IPS DF 4.7 (cell line): ENCODE measurements around the gene FAM25G.
"Not testable (repeated sequence)": the region's sequence is repeated elsewhere in the genome, so short reads cannot be mapped to it uniquely, and the experiment has no call there.

Experiments used
- DNase-seq: peaks from one replicate; pipeline ENCODE4 v3.0.0-alpha.2; 2013; ENCODE audit warnings: low spot score; ENCODE audit errors: extremely low read depth

FAM25G gene

DNA sequence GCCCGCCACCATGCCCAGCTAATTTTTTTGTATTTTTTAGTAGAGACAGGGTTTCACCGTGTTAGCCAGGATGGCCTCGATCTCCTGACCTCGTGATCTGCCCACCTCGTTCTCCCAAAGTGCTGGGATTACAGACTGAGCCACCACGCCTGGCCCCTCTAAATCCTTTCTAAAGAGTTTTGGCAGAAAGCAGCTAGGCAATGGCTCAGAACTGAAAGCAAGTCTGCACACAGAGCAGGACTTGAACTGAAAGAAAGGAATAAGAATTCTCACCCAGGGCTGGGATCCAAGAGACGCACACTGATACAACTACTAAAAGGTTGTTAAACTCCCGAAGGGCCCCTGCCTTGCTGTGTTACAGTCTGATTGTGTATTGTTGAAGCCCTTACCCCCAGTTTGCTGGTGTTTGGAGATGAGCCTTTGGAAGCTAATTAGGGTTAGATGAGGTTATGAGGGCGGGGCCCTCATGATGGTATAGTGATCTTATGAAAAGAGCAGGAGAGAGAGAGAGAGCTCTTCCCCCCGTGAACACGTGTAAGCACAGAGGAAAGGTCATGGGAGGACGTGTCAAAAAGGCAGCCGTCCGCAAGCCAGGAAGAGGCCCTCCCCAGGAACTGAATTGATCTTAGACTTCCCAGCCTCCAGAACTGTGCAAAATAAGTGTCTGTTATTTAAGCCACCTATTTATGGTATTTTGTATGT, 26.1 kb downstream of the FAM25G start:
- DNase-seq: not testable (repeated sequence)

DNA sequence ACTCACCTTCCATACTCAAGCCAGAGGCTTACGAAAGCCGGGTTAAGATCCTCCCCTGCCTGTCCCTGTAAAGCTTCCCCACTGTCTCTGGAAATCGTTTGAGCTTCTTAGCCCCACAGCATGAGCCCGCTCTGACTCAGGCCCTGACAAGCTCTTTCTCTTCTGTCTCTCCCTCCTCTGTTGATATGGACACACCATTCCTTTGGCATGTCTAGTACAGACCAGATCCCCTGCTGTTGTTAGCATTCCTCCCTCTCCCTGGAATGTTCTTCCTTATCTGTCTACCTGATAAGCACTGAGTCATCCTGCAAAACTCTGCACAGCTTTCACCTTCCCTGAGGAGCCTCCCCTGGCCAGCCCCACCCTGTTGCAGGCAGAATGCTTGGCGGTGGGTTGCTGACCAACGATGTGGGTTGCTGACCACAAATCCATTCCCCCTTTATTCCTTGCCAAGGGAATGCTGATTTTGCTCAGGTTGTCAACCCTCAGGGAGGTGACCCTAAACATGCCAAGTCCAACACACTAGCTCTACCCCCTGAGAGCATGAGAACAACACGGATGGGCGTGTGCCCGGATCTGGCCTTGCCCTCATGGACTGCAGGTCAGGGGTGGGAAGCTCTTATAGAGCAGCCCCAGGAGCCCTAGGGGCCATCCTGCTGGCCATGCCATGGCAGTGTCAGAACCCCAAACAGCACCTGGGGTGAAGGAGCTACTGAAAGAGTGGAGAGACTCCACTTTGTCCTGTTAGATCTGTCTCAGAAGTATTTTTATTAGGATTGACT, 28.7 kb downstream of the FAM25G start:
- DNase-seq: not testable (repeated sequence)

DNA sequence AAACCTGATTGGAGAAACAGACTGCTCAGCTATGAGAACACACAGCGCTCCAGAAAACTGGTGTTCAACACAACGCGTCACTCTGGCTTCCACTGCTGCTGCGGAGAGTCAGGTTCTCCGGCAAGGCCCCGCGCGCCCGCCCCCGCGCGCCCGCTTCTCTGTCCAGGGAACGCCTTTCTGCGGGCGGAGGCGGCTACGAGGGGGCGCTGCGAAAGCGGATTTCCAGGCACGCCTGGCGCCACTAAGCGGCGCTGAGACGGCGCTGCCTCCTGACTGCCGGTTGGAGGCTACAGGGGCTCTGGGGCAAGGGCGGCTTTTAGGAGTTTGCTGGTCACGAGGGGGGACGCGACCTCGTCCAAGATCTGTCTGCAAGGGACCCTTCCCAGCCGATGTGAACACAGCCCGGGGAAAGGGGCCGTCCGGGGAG, 30.2 kb downstream of the FAM25G start:
- not testable (repeated sequence) for DNase-seq

DNA sequence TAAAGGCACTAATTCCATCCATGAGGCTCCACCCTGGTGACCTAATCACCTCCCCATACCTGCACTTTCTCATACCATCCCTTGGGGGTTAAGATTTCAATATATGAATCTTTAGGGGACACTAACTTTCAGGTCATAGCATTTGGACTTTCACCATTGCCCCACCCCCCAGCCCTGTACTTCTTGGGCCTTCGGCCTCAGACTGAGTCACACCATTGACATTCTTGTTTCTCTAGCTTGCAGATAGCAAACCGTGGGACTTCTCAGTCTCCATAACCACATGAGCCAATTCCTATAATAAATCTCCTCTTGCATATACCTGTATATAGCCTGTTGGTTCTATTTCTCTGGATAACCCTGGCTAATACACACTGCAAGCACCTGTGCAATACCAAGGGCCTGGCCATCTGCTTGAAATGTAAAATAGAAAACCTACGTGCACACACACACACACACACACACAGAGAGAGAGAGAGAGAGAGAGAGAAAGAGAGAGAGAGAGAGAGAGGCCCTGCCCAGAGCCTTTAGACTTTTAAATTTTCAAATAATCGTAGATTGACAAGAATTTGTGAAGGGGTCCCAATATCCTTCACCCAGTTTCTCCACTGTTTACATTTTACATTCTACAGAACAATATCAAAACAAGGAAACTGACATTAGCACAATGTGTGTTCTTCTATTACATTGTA, 32.9 kb downstream of the FAM25G start:
- no peak for DNase-seq

DNA sequence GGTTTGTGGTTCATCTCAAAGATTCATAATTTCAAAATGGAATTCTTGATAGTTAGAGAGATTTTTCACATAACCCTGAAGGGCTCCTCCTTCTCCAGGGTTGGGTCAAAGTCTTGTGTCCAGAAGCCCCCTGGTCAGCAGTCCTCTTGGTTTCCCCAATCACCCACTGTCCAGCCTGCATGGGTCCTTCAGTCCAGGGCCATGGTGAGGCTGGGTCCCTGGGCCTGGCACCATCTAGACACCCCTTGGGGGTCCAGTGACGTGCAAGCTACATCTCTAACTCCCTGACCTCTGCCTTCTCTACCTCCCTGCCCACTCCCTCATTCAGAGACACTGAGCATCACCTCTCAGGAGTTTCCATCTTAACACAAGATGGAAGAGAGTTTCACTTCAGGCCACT, 33.7 kb downstream of the FAM25G start:
- DNase-seq: no peak

DNA sequence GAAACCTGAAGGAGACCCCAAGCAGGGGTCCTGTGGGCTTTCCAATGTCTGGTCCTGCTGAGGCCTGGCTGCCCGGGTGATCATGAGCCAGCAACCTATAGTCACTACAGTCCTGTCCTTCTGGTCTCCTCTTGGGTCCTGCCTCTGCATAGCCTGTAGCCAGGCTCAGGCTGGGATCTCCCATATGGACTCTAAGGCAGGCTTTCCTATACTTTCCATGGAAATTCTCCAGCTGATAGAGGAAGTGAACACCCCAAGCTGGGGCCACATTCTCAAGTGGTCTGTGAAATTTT, 34.0 kb downstream of the FAM25G start:
- DNase-seq: no peak

DNA sequence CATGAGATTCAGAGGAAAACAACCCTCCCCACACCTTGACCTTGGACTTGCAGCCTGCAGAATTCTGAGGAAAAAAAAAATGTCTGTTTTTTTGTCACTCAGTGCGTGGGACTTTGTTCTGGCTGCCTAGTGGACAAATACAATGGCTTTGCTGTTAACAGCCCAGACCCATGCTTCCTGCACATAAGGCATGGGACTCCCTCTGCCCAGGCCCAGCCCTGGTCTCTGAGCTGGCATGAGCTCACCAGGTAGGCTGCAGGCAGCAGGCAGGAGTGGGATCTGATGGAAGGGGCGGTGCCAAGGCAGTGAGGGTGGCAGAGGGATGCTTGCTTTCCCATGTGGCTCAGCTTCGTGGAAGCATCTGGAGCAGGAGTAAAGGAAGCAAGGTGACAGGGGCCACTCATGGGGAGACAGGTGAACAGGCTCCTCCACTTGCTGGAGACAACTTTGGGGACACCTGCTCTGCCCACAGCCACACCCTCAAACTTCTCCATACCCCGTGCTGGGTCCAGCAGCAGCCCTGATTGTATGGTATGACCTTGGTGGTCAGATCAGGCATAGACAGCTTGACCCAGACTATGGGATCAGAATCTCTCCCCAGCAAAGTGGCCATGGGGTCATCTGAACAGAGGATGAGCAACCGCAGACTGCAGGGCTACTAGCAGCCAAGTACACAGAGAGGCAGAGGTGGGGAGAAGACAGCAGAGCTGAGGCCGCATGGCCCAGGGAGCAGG, 34.5 kb downstream of the FAM25G start:
- no peak for DNase-seq

DNA sequence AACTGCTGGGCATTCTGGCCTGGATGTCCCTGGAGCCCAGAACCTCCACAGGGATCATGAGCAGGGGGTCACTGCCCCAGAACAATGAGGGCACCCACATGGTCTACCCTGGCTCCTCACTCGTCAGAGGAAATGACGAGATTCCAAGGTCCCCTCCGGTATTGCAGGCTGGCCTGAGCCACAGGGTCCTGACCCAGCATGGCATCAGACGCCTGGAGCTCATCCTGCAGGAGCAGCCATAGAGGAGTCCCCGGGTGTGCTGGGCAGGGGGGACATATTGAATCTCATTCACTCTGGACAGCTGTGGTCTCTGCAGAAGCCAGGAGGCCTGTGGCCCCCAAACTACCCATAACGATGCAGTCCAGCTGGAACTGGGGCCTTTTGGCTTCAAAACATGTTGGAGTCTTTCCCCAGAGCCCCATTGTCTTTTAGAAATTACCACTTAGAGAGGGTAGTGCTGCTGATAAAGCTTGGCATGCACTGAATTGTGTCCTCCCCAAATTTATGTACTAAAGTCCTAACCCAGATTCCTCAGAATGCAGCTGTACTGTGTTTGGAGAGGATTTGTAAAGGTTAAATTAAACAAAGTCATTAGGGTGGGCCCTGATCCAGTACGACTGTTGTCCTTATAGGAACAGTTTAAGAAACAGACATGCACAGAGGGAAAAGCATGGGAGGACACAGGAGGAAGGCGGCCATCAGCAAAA, 35.3 kb downstream of the FAM25G start:
- DNase-seq: no peak

DNA sequence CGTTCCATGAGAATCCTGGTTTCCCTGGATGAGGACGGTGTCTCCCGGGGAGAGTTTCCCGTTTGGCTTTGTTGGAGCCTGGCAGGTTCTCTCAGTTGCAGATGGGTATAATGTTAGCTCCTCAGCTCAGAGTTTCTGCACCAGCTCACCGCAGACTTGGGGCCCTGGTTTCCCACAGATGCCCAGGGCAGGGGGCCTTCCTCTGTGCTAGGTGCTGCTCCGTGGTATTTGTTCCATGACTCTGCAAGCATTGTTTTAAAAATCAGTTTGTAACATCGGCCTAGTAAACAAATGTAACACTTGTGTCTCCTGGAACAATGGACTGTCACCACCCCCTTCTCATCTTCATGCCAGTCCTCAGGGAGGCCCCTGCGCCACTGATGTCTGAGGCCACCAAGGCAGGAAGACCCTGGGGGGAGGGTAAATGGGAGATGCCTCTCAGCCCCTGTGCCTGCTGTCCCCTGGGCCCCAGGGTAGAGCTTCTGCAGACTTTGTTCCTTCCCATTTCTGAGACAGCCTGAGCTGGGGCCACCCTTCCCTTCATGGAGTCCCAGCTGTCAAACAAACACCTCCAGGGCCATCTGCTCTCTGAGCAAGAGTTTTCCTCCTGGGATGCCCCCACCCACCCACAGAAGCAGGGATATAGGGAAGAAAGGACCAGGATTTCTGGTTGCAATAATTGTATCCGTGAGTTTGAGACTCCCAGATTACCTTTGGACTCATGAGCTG, 36.0 kb downstream of the FAM25G start:
- not testable (repeated sequence) for DNase-seq

DNA sequence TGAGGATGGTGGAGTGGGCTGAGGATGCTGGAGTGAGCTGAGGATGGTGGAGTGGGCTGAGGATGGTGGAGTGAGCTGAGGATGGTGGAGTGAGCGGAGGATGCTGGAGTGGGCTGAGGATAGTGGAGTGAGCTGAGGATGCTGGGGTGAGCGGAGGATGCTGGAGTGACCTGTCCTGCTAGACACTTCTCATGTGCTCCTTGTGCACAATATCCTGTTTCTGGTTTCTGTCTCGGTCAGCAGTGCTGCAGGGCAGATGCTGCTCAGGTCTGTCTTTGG, 36.8 kb downstream of the FAM25G start:
- no peak for DNase-seq

DNA sequence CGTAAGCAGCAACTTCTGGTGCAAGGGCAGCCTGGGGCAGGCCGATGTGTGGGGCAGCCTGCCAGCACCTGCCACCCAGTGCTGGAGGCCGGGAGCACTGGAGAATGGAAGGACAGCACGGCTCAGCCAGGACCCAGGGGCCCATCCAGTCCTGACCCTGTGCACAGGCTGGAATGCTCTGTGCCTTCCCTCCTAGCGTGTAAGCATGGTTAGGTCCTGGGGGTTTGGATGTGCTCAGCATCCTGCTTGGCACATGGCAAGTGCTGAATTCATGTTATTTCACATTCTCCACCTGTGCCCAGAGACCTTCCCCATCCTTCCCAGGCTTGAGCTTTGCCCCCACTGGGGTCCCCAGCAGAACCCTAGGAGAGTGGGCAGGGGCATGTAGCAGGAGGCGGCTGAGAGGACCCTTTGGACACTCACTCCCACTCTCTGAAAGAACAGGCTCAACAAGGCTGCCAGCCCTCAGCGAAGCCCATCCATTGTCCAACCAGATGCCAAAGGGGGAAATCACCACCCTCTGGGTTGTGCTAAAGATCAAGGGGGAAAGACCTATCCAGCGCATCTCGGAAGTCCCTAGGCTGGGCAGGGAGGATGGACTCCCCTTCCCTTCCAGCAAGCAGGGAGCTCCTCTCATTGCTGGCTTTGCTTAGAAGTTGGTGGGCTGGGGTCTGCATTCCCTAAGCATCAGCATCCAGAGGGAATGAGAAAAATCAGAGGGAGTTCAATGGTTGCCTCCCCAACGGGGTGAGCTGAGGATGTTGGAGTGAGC, 37.3 kb downstream of the FAM25G start:
- no peak for DNase-seq

DNA sequence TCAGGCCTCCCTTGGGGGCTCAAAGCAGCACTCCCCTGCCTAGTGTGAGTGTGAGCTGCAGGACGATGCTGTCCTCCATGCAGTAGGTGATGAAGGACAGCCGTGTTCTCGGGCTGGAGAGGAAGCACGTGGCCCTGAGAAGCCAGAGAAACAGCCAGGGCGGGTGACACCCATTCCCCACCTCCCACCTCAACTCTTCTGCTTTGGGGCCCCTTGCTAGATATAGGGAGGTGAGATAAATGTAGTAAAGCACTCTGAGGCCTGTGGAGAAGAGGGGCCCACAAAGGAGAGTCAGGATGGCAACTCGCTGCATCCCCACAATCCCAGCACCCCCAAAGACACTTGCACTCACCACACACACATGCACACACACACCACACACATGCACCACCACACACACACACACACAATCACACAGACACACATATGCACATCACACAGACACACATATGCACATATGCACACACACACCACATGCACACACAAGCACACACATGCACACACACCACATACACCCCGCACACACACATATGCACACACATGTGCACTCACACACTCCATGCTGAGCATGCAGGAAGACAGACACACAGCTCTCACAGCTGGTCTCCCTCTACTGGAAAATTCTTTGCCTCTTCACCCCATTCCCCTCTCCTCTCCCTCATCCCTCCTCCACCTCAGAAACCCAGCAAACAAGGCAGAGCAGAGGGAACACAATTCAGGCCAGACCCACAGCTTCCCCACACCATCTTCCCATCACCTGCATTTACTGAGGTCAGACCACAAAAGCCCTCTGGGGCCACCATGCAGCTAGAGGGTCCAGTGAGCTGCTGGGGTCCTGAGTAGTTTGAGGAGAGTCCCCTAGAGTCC, 38.1 kb downstream of the FAM25G start:
- DNase-seq: no peak

DNA sequence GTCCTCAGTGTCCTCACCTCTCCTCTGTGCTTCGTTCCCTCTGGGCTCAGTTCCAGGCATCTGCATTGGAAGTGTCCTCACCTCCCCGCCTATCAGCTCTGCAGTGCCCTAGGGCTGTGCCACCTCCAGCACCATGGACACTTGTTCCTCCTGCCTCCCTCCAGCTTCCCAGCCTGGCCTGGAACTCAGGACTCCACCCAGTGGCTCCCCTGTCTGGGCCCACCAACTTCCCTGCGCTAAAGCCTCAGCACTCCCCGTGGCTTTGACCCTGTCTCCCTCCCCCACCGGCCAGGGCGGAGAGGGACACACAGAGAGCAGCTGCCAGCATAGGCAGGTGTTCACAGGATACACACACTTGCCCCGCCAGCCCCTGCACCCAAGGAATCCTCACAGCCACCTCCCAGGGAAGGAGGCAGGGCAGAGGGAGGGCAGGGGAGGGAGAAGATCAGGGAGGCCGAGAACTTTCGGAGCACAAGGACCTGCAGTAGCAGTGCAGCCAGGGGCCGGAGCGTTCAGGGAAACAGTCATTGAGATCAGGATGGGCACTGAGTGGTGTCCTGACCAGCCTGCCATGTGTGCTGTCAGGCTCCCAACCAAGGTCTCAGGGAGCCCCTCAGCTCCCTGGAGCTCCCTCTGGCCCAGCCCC, 38.9 kb downstream of the FAM25G start:
- no peak for DNase-seq

DNA sequence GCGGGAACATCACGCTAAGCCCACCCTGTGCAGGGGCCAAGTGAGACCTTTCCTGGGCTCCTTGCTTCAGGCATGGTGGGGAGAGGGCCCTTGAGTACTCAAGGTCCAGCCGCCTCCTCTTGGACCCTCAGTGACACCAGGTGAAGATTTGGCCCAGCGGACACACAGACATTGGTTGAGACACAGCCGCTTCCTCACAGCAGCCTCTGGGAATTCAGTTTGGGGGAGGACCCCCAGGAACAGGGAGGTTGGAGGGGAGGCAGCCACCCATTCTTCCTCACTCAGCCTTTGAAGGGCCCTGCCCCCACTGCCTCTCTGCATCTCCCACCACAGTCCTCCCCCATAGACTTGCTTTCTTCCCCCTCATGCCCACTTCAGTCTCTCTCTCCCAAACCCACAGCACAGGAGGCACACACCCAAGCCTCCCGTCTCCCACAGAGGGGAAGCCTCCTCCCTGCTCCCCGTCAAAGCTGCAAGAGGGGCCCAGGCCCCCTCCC, 39.5 kb downstream of the FAM25G start:
- no peak for DNase-seq

DNA sequence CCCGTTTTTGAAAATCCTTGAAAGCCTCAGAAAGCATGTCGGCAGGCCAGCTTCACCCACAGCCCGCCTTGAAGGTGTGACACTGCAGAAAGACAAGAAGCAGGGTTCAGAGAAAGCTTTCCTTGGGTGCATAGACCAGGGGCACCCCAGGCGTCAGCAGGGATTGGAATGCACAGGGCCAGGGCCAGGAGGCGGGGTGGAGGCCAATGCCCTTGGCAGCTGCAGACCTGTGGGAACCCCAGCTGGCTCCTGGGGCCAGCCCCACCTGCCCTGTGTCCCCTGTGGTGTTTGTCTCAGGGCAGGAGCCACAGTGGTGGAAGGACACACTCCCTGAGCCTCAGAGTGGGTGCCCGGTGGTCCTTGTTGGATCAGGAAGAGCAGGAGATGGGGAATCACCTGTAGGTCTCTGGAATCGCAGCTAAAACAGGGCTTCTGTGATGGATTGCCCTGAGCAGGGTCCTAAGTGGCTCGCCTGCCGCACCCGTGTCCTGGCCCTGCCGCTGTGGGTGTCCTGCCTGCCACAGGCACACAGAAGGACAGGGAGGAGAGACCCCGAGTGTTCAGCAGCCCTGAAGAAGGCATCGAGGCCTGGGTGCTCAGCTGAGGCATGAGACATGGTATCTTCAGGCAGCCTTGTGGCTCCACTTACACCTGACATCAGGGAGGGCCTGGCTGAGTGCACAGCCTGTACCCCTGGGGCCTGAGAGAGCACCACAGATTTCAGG, 40.1 kb downstream of the FAM25G start:
- DNase-seq: no peak

DNA sequence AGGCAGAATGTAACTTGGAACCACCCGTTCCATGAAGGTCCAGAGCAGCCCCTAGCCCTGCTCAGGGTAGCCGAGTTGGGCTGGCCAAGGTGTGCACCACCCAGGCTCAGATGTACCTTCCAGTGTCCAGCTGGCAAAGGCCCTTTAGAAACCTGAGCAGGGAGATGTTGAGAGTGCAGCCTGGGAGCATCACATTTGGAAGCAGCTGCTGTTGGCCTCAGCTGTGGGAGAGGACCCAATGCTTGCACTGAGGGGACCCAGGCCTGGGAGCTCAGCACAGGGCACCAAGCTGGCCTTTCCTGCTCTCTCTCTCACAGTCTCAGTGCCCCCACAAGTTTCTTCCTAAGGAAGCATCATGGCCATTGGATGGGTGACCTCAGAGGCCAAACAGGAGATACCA, 41.1 kb downstream of the FAM25G start:
- no peak for DNase-seq

DNA sequence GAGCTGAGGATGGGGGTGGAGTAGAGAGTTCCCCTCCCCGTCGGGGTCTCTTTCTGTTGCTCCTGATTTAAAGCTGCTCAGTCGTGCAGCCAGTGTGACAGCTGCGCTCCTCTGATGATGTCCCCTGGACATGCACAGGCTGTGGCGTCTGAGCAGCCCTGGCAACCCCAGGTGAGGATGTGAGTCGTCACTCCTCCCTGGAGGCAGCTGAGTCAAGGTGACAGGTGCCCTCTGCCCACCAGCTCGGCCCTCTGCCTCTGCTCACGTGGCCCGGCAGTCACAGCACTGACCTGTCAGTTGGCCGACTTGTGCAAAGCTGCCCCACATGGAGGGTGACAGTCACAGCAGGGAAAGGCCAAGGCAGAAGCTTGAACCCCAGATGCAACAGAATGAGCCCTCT, 41.5 kb downstream of the FAM25G start:
- DNase-seq: no peak
